ENCODE measurements around the gene LRRC72. TPM values are rescaled to one million over a fixed set of nuclear protein-coding genes. Genes with fewer than 3 reads are reported as not detected.

LRRC72 gene
- total RNA-seq, 1 experiment from 2014 or later, result not detected

DNA sequence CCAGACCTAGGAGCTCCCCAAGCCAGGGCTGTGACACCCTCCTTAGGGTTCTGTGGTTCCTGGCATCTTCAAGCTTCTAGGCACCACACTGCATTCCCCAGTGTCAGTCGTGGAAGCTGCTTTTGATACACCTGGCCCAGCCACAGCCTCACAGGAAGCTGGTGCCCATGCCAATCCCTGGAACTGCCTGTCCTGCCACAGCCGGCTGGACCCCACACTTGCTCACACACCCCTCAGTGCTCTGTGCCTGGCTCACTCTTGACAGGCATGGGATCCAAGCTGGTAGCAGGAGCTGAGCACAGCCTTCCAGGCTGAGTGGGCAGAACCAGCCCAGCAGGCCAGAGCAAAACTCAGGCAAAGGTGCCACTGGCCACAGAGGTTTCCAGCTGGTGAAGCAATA, 21.8 kb downstream of the LRRC72 start:
- Histone ChIP-seq H3K9me2 (replicated peaks; ENCODE audit: low read length) (no peaks in the 10 kb centered on the region), H3F3A (ENCODE audit: low read length, unreplicated experiment) (no peaks in the 10 kb centered on the region), H3K9me3 (ENCODE audit: low read length) (no peaks in the 10 kb centered on the region), H3K36me3 (ENCODE audit: low read depth, low read length) (no peaks in the 10 kb centered on the region), H4K20me1 (ENCODE audit: low read length) (no peaks in the 10 kb centered on the region), H3K4me1 (ENCODE audit: insufficient read depth, low read length) (no peaks in the 10 kb centered on the region), H3K4me3 (ENCODE audit: low read length) (no peak overlapping the region), H2AFZ (ENCODE audit: low read length) (no peak overlapping the region), H3K79me2 (ENCODE audit: low read length) (no peaks in the 10 kb centered on the region), H3K27ac (ENCODE audit: low read length) (no peak overlapping the region), H3K4me2 (ENCODE audit: low read length) (no peak overlapping the region), H3K9ac (ENCODE audit: low read length) (no peak overlapping the region), H3K27me3 (ENCODE audit: low read length) (no peaks in the 10 kb centered on the region)
- intact Hi-C loops (cut with micrococcal nuclease), result no loop called here
- ChIA-PET POLR2A (ENCODE audit: unreplicated experiment) (no interaction called here), CTCF (no interaction called here)
- no TSS peak for BruUV-seq (replicated peaks)
- TF ChIP-seq EZH2 (IDR thresholded peaks at IDR 0.05; ENCODE audit: low read length, unreplicated experiment), result no peak
- TF ChIP-seq EZH2phosphoT487 (IDR thresholded peaks at IDR 0.05; ENCODE audit: borderline replicate concordance, low read length), result no peak
- DNase-seq, result no peak
- ATAC-seq, result no peak

DNA sequence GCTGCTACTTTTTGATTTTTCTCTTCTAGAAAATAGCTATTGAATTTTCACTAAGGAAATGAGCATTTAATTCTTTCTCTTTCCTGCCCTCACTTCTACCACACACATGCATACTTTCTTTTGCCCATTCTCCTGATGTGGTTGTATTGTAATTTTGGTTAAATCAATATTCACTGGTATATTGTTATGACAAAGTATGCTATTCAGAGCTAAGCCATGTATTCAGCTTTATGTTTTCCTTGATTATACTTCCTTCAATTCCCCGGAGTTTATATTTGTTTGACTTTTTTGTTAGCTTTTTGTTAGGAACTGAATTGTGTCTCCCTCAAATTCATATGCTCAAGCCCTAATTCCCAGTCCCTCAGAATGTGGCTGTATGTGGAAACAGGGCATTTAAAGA, 24.0 kb downstream of the LRRC72 start:
- Histone ChIP-seq H3K4me1 (ENCODE audit: insufficient read depth, low read length) (no peaks in the 10 kb centered on the region), H3K27me3 (ENCODE audit: low read length) (no peaks in the 10 kb centered on the region), H4K20me1 (ENCODE audit: low read length) (no peaks in the 10 kb centered on the region), H2AFZ (ENCODE audit: low read length) (no peak overlapping the region), H3F3A (ENCODE audit: low read length, unreplicated experiment) (no peaks in the 10 kb centered on the region), H3K9me2 (replicated peaks; ENCODE audit: low read length) (no peaks in the 10 kb centered on the region), H3K79me2 (ENCODE audit: low read length) (no peaks in the 10 kb centered on the region), H3K4me3 (ENCODE audit: low read length) (no peak overlapping the region), H3K9ac (ENCODE audit: low read length) (no peak overlapping the region), H3K27ac (ENCODE audit: low read length) (no peak overlapping the region), H3K36me3 (ENCODE audit: low read depth, low read length) (no peaks in the 10 kb centered on the region), H3K9me3 (ENCODE audit: low read length) (no peaks in the 10 kb centered on the region), H3K4me2 (ENCODE audit: low read length) (no peak overlapping the region)
- TF ChIP-seq EZH2 (IDR thresholded peaks at IDR 0.05; ENCODE audit: low read length, unreplicated experiment), result no peak
- TF ChIP-seq, protein P1, sequence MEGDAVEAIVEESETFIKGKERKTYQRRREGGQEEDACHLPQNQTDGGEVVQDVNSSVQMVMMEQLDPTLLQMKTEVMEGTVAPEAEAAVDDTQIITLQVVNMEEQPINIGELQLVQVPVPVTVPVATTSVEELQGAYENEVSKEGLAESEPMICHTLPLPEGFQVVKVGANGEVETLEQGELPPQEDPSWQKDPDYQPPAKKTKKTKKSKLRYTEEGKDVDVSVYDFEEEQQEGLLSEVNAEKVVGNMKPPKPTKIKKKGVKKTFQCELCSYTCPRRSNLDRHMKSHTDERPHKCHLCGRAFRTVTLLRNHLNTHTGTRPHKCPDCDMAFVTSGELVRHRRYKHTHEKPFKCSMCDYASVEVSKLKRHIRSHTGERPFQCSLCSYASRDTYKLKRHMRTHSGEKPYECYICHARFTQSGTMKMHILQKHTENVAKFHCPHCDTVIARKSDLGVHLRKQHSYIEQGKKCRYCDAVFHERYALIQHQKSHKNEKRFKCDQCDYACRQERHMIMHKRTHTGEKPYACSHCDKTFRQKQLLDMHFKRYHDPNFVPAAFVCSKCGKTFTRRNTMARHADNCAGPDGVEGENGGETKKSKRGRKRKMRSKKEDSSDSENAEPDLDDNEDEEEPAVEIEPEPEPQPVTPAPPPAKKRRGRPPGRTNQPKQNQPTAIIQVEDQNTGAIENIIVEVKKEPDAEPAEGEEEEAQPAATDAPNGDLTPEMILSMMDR (conservative IDR thresholded peaks at IDR 0.05; ENCODE audit: low read depth, low read length), result no peak
- no peak for TF ChIP-seq EZH2phosphoT487 (IDR thresholded peaks at IDR 0.05; ENCODE audit: borderline replicate concordance, low read length)
- no TSS peak for BruUV-seq (replicated peaks)
- intact Hi-C loops (cut with micrococcal nuclease), result no loop called here
- ChIA-PET CTCF (no interaction called here), POLR2A (ENCODE audit: unreplicated experiment) (interaction anchor here (0.7 kb wide), 1 partner anchor 19 kb away, joined by 3 read pairs; no protein-coding TSS in a partner anchor)
- no peak for ATAC-seq
- DNase-seq, result no peak

DNA sequence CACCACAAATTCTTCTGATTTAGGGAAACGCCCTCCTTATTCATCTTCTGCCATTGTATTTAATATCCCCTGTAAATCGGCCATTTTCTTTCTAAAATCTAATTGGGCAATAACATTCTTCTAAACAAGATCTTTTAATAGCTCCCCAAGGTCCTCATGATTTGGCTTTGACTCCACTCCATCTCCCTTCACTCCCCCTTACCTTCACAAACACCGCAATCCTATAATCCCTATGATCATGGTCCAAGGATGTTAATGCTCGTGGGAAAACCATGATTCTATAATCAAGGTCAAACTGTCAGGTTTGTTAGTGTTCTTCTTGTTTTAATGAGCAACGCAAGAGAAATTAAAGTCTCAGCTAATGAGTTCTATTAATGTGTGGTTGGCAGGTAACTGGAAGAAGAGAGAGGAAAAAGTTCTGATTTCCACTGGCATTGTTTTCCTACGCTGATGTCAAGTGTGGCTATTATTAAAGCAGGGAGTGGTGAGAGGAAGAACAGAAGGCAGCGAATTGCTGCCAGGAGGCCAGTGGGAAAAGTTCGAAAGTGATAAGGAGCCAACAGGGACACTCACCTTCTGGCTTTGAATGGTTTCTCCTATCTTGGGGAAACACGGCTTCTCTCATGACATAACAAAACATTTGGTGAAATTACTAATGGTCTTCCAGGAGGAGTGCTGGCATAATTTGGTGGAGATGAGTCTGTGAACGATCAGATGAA, 28.1 kb downstream of the LRRC72 start:
- BruUV-seq (replicated peaks), result no TSS peak
- Histone ChIP-seq H3K4me2 (ENCODE audit: low read length) (no peak overlapping the region), H3K9ac (ENCODE audit: low read length) (no peak overlapping the region), H3K79me2 (ENCODE audit: low read length) (no peaks in the 10 kb centered on the region), H3K4me3 (ENCODE audit: low read length) (no peak overlapping the region), H3K9me3 (ENCODE audit: low read length) (no peaks in the 10 kb centered on the region), H3K27ac (ENCODE audit: low read length) (no peak overlapping the region), H3K27me3 (ENCODE audit: low read length) (no peaks in the 10 kb centered on the region), H3K9me2 (replicated peaks; ENCODE audit: low read length) (no peaks in the 10 kb centered on the region), H3K36me3 (ENCODE audit: low read depth, low read length) (no peaks in the 10 kb centered on the region), H2AFZ (ENCODE audit: low read length) (no peak overlapping the region), H3K4me1 (ENCODE audit: insufficient read depth, low read length) (no peaks in the 10 kb centered on the region), H3F3A (ENCODE audit: low read length, unreplicated experiment) (no peaks in the 10 kb centered on the region), H4K20me1 (ENCODE audit: low read length) (no peaks in the 10 kb centered on the region)
- POLR2A ChIA-PET (ENCODE audit: unreplicated experiment), result no interaction called here
- no peak for ATAC-seq
- TF ChIP-seq EZH2phosphoT487 (IDR thresholded peaks at IDR 0.05; ENCODE audit: borderline replicate concordance, low read length), result no peak
- TF ChIP-seq, protein P1 (conservative IDR thresholded peaks at IDR 0.05; ENCODE audit: low read depth, low read length), result no peak
- no peak for TF ChIP-seq EZH2 (IDR thresholded peaks at IDR 0.05; ENCODE audit: low read length, unreplicated experiment)
- no peak for DNase-seq
- CTCF ChIA-PET, result interaction anchor here (1.5 kb wide), 1 partner anchor 10 kb away, joined by 5 read pairs; no protein-coding TSS in a partner anchor
- intact Hi-C loops (cut with micrococcal nuclease), result no loop called here

All from PC-3 (cell line).